Stomach (tissue), 4 donors: ENCODE results near the gene DRAM1.

Source experiments
- POLR2AphosphoS5 ChIP-seq, 3 donors: sonication (generic); formaldehyde crosslinking; IDR thresholded peaks; one replicate each; pipeline ENCODE4 v1.6.1; 2016; ENCODE audit warnings: antibody characterized with exemption in 3 of 3
- TF ChIP-seq, protein P1 (sequence below), 7 experiments: fragments of 450-650 bp in 4 of 7; fragments of 200-600 bp in 3 of 7; sonication (generic) in 3 of 7; IDR thresholded peaks; one replicate each; pipeline ENCODE4 v1.5.1; 2016 to 2019; ENCODE audit warnings: antibody characterized with exemption in 7 of 7, control low read depth in 2 of 7, mild to moderate bottlenecking in 1 of 7

DNA sequence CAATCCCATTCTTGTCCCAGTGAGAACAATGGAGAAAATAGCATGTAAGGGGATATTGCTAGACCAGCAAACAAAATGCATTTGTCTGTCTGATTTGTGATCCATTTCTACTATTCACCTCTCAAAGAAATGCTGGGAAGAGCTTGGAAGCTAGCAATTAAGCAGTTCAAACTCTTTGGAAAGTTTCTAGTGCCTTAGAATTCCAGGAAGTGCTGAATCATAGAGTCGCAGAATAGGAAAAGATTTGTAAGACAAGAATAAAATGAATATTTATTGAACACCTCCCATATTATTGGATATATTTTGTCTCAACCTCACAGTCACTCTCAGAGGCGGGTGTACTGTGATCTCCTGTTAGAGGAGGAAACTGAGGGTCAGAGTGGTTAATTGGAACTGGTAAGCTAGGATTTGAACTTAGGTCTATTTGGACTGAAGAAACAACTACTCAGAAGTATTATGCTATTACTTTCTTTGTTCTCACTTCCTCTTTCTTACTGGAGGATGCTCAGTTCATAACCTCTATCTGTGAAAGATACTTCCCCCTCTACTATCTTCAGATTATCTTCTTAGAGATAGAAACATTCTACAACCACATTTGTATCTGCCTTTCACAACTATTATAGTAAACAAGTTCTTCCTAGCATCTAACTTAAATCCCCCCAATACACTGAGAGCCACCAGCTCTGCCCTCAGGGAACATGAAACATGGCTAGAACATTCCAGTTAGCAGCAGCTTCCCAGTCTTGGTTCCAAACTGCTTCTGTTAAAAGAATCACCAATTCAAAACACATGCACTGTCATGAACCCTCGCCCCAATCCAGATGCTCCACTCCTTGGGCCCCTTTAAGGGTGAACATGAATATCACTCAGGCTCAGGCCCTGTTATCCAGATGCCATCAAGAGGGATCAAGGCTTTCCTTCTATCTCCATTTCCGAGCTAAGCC lies 64.2 kb downstream of the DRAM1 start:
- TF ChIP-seq, protein P1, sequence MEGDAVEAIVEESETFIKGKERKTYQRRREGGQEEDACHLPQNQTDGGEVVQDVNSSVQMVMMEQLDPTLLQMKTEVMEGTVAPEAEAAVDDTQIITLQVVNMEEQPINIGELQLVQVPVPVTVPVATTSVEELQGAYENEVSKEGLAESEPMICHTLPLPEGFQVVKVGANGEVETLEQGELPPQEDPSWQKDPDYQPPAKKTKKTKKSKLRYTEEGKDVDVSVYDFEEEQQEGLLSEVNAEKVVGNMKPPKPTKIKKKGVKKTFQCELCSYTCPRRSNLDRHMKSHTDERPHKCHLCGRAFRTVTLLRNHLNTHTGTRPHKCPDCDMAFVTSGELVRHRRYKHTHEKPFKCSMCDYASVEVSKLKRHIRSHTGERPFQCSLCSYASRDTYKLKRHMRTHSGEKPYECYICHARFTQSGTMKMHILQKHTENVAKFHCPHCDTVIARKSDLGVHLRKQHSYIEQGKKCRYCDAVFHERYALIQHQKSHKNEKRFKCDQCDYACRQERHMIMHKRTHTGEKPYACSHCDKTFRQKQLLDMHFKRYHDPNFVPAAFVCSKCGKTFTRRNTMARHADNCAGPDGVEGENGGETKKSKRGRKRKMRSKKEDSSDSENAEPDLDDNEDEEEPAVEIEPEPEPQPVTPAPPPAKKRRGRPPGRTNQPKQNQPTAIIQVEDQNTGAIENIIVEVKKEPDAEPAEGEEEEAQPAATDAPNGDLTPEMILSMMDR (IDR thresholded peaks at IDR 0.05): no peak
- TF ChIP-seq POLR2AphosphoS5 (IDR thresholded peaks at IDR 0.05): no peak
